ENCODE results near the gene ANXA6. TPM values are rescaled to one million over a fixed set of nuclear protein-coding genes. Genes with fewer than 3 reads are reported as not detected.
A peak's percentile ranks its signal among the peaks of the same experiment; 100 is the strongest.
"Not testable (repeated sequence)": the region's sequence is repeated elsewhere in the genome, so short reads cannot be mapped to it uniquely, and the experiment has no call there.

The ANXA6 gene
- total and polyA plus RNA-seq, 2 experiments from 2014 or later, result 122 to 152 TPM

GRCh38 chr5:151198861-151199260 lies 41.3 kb upstream of the ANXA6 start:
- Histone ChIP-seq H4K20me1 (ENCODE audit: insufficient read depth, poor library complexity, severe bottlenecking) (no peaks in the 10 kb centered on the region), H3K4me3 (no peak overlapping the region), H3K79me2 (no peaks in the 10 kb centered on the region), H3K27ac (no peak overlapping the region), H3K9me2 (replicated peaks; ENCODE audit: insufficient read depth) (no peaks in the 10 kb centered on the region), H2AFZ (no peak overlapping the region), H3K36me3 (replicated peaks; ENCODE audit: insufficient read depth, low read depth) (no peaks in the 10 kb centered on the region), H3K27me3 (no peaks in the 10 kb centered on the region), H3K9me3 (ENCODE audit: low read depth) (no peaks in the 10 kb centered on the region), H3K4me1 (ENCODE audit: insufficient read depth) (no peaks in the 10 kb centered on the region), H3K4me2 (no peak overlapping the region)
- TF ChIP-seq CTCF (IDR thresholded peaks at IDR 0.05; ENCODE audit: poor library complexity), result no peak
- TF ChIP-seq EZH2 (IDR thresholded peaks at IDR 0.05; ENCODE audit: borderline replicate concordance), result no peak
- TF ChIP-seq EZH2phosphoT487 (IDR thresholded peaks at IDR 0.05; ENCODE audit: low read depth, severe bottlenecking, unreplicated experiment), result no peak
- no peak for DNase-seq (ENCODE audit: low spot score)
- 77% methylated on average over 5 of the region's 5 CpGs for WGBS (ENCODE audit: low lambda C conversion rate, missing lambda C conversion rate)

GRCh38 chr5:151197291-151197600 lies 39.7 kb upstream of the ANXA6 start:
- not testable (repeated sequence) for H3K4me3 ChIP-seq; H3K27ac ChIP-seq; H3K4me1 ChIP-seq (ENCODE audit: insufficient read depth); H3K79me2 ChIP-seq; H2AFZ ChIP-seq; H3K27me3 ChIP-seq; H3K36me3 ChIP-seq (replicated peaks; ENCODE audit: insufficient read depth, low read depth); H4K20me1 ChIP-seq (ENCODE audit: insufficient read depth, poor library complexity, severe bottlenecking); DNase-seq (ENCODE audit: low spot score); H3K9me3 ChIP-seq (ENCODE audit: low read depth); H3K9me2 ChIP-seq (replicated peaks; ENCODE audit: insufficient read depth); H3K4me2 ChIP-seq
- WGBS (ENCODE audit: low lambda C conversion rate, missing lambda C conversion rate), result 94% methylated on average over 9 of the region's 9 CpGs

- Histone ChIP-seq H3K9me2 (replicated peaks; ENCODE audit: insufficient read depth) (no peaks in the 10 kb centered on the region), H3K9me3 (ENCODE audit: low read depth) (no peaks in the 10 kb centered on the region), H4K20me1 (ENCODE audit: insufficient read depth, poor library complexity, severe bottlenecking) (no peaks in the 10 kb centered on the region), H3K4me3 (no peak overlapping the region), H3K27me3 (no peaks in the 10 kb centered on the region), H2AFZ (no peak overlapping the region), H3K27ac (peak overlapping the region; percentile 31), H3K4me1 (ENCODE audit: insufficient read depth) (no peaks in the 10 kb centered on the region), H3K36me3 (replicated peaks; ENCODE audit: insufficient read depth, low read depth) (no peaks in the 10 kb centered on the region), H3K4me2 (no peak overlapping the region), H3K79me2 (no peaks in the 10 kb centered on the region)
- TF ChIP-seq EZH2 (IDR thresholded peaks at IDR 0.05; ENCODE audit: borderline replicate concordance) (no peak), EZH2phosphoT487 (IDR thresholded peaks at IDR 0.05; ENCODE audit: low read depth, severe bottlenecking, unreplicated experiment) (no peak), CTCF (IDR thresholded peaks at IDR 0.05; ENCODE audit: poor library complexity) (no peak)
- DNase-seq (ENCODE audit: low spot score), result no peak
- 83% methylated on average over 5 of the region's 5 CpGs for WGBS (ENCODE audit: low lambda C conversion rate, missing lambda C conversion rate)
These were observed 39.1 kb upstream of the ANXA6 start for GRCh38 chr5:151196556-151197290.

- no peaks in the 10 kb centered on the region for H3K27me3 ChIP-seq
- no peaks in the 10 kb centered on the region for H3K36me3 ChIP-seq (replicated peaks; ENCODE audit: insufficient read depth, low read depth)
- H3K9me2 ChIP-seq (replicated peaks; ENCODE audit: insufficient read depth), result no peaks in the 10 kb centered on the region
- TF ChIP-seq EZH2 (IDR thresholded peaks at IDR 0.05; ENCODE audit: borderline replicate concordance), result no peak
- no peak for TF ChIP-seq CTCF (IDR thresholded peaks at IDR 0.05; ENCODE audit: poor library complexity)
- TF ChIP-seq EZH2phosphoT487 (IDR thresholded peaks at IDR 0.05; ENCODE audit: low read depth, severe bottlenecking, unreplicated experiment), result no peak
- no peaks in the 10 kb centered on the region for H3K79me2 ChIP-seq
- DNase-seq (ENCODE audit: low spot score), result no peak
- H3K4me1 ChIP-seq (ENCODE audit: insufficient read depth), result no peaks in the 10 kb centered on the region
- no peak overlapping the region for H3K4me3 ChIP-seq
- H2AFZ ChIP-seq, result no peak overlapping the region
- H3K4me2 ChIP-seq, result no peak overlapping the region
- H4K20me1 ChIP-seq (ENCODE audit: insufficient read depth, poor library complexity, severe bottlenecking), result no peaks in the 10 kb centered on the region
- H3K27ac ChIP-seq, result no peak overlapping the region
- WGBS (ENCODE audit: low lambda C conversion rate, missing lambda C conversion rate), result 86% methylated on average over 5 of the region's 5 CpGs
- H3K9me3 ChIP-seq (ENCODE audit: low read depth), result no peaks in the 10 kb centered on the region
These were observed 38.0 kb upstream of the ANXA6 start for GRCh38 chr5:151195622-151196021.
